Endothelial cell of umbilical vein (primary cell): ENCODE results near the gene INSC. TPM values are rescaled to one million over a fixed set of nuclear protein-coding genes. Genes with fewer than 3 reads are reported as not detected.

Experiments
- BruUV-seq: library from RNA; stranded (reverse); fragments of 400-500 nt; replicated peaks from 2 replicates; lab custom pipeline; 2021; lab: Mats Ljungman, UMichigan
- CTCF ChIA-PET: fragments of 300-600, 350-600 bp; sonication (Branson Sonifier 250); formaldehyde crosslinking; loops from one replicate; lab custom pipeline; 2021; ENCODE audit warnings: antibody characterized with exemption, inconsistent platforms; lab: Charles Lee
- POLR2A ChIA-PET: fragments of 300-600, 350-600 bp; sonication (Branson Sonifier 250); formaldehyde crosslinking; loops from one replicate; lab custom pipeline; 2021; ENCODE audit warnings: antibody characterized with exemption, inconsistent platforms; lab: Charles Lee
- DNase-seq: peaks from one replicate; pipeline ENCODE4 v3.0.0-alpha.2; 2011; ENCODE audit warnings: low read depth, low spot score
- FAIRE-seq: peaks from 2 replicates; lab custom pipeline; 2011; peaks lifted over from hg19 to GRCh38; lab: Jason Lieb, UNC
- H2AFZ ChIP-seq: 2 replicates; pipeline ENCODE4 v1.6.0; 2012; ENCODE audit warnings: low read depth, low read length, control low read depth, inconsistent platforms
- H3K27ac ChIP-seq: 2 replicates; pipeline ENCODE4 v1.5.1; 2011; ENCODE audit warnings: low read depth, mild to moderate bottlenecking, control low read depth, low read length, moderate library complexity; ENCODE audit not compliant: insufficient read depth
- H3K27me3 ChIP-seq, 2 experiments: 2 replicates each; pipeline versions ENCODE4 v1.6.0 to v1.6.1; 2011; ENCODE audit warnings: low read length in 2 of 2, mixed read lengths in 1 of 2; ENCODE audit not compliant: control insufficient read depth in 2 of 2, insufficient read depth in 2 of 2
- H3K36me3 ChIP-seq, 2 experiments: 2 replicates in 1 of 2; 3 replicates in 1 of 2; pipeline ENCODE4 v1.5.1; 2011; ENCODE audit warnings: low read length in 2 of 2, mild to moderate bottlenecking in 1 of 2, moderate library complexity in 1 of 2; ENCODE audit not compliant: control insufficient read depth in 2 of 2, insufficient read depth in 2 of 2; ENCODE audit errors: extremely low read depth in 1 of 2
- H3K4me1 ChIP-seq: 3 replicates; pipeline ENCODE4 v1.5.1; 2011; ENCODE audit warnings: mild to moderate bottlenecking, low read length; ENCODE audit not compliant: control insufficient read depth, insufficient read depth; ENCODE audit errors: extremely low read depth
- H3K4me2 ChIP-seq: 2 replicates; pipeline ENCODE4 v1.6.1; 2011; ENCODE audit warnings: low read length, control low read depth, mixed read lengths; ENCODE audit not compliant: insufficient read depth
- H3K4me3 ChIP-seq, 3 experiments: fragments of 200-600 bp in 1 of 3; sonication (generic), shearing (Covaris generic) in 1 of 3; replicated peaks in 1 of 3; 2 replicates each; pipeline ENCODE4 v1.5.1; 2011 to 2016; ENCODE audit warnings: control low read depth in 3 of 3, low read length in 3 of 3, mild to moderate bottlenecking in 2 of 3, inconsistent platforms in 1 of 3, low read depth in 1 of 3, moderate library complexity in 1 of 3; ENCODE audit not compliant: insufficient read depth in 1 of 3
- H3K79me2 ChIP-seq: 2 replicates; pipeline ENCODE4 v1.6.0; 2012; ENCODE audit warnings: low read length, inconsistent platforms; ENCODE audit not compliant: control insufficient read depth, insufficient read depth
- H3K9ac ChIP-seq: replicated peaks from 2 replicates; pipeline ENCODE3; 2011; ENCODE audit warnings: low read length, control low read depth; ENCODE audit not compliant: insufficient read depth; ENCODE audit errors: extremely low read depth
- H3K9me1 ChIP-seq: replicated peaks from 3 replicates; pipeline ENCODE4 v1.6.0; 2011; ENCODE audit warnings: mild to moderate bottlenecking, low read length; ENCODE audit not compliant: control insufficient read depth, insufficient read depth; ENCODE audit errors: extremely low read depth
- H3K9me3 ChIP-seq: replicated peaks from 2 replicates; pipeline ENCODE4 v1.5.1; 2012; ENCODE audit warnings: low read length, inconsistent platforms; ENCODE audit not compliant: control insufficient read depth, insufficient read depth
- H4K20me1 ChIP-seq: replicated peaks from 2 replicates; pipeline ENCODE3; 2011; ENCODE audit warnings: mild to moderate bottlenecking, low read length; ENCODE audit not compliant: control insufficient read depth, insufficient read depth; ENCODE audit errors: extremely low read depth
- EZH2 ChIP-seq: IDR thresholded peaks from 2 replicates; pipeline ENCODE4 v1.6.1; 2012; ENCODE audit warnings: borderline replicate concordance, low read depth, mild to moderate bottlenecking, moderate library complexity, low read length, inconsistent platforms; ENCODE audit not compliant: severe bottlenecking
- FOS ChIP-seq: IDR thresholded peaks from 2 replicates; pipeline ENCODE4 v1.6.1; 2011; ENCODE audit warnings: mild to moderate bottlenecking, low read length, moderate library complexity, borderline replicate concordance; ENCODE audit not compliant: insufficient read depth
- GATA2 ChIP-seq: IDR thresholded peaks from 2 replicates; pipeline ENCODE4 v1.7.0; 2011; ENCODE audit warnings: low read depth, mild to moderate bottlenecking, moderate library complexity, mixed read lengths, low read length; ENCODE audit not compliant: insufficient read length, insufficient read depth
- JUN ChIP-seq: IDR thresholded peaks from 2 replicates; pipeline ENCODE4 v1.6.1; 2011; ENCODE audit warnings: borderline replicate concordance, low read depth; ENCODE audit not compliant: insufficient read length, insufficient read depth
- MYC ChIP-seq: IDR thresholded peaks from one replicate; pipeline ENCODE4 v1.6.1; 2011; ENCODE audit warnings: mild to moderate bottlenecking, low read depth, low read length
- POLR2A ChIP-seq: IDR thresholded peaks from 2 replicates; pipeline ENCODE4 v1.6.1; 2012; ENCODE audit warnings: low read depth, mild to moderate bottlenecking, control low read depth, low read length
- POLR2AphosphoS5 ChIP-seq: IDR thresholded peaks from 2 replicates; pipeline ENCODE4 v1.6.1; 2012; ENCODE audit warnings: low read depth, mild to moderate bottlenecking, control low read depth, low read length, moderate library complexity; ENCODE audit not compliant: insufficient read depth
- dilution Hi-C: fragments of 300-500 bp; cut with MboI; formaldehyde crosslinking; loops from one replicate; pipeline ENCODE4 v1.15.0; 2019; ENCODE audit warnings: low sequenced_read_pairs; ENCODE audit not compliant: extremely low pct_ligation_motif_present
- intact Hi-C: fragments of 100-400 bp; cut with micrococcal nuclease; formaldehyde crosslinking; loops from one replicate; pipeline ENCODE4 v1.10.0; 2022
- polyA plus RNA-seq, 4 experiments: library from polyadenylated mRNA; depleted of rRNA in 3 of 4; stranded (reverse) in 3 of 4; unstranded in 1 of 4; fragments of >200 nt; gene quantifications; 2 replicates each; pipeline versions ENCODE4 v1.2.1 to v1.2.3, GENCODE V29; 2011 to 2012; ENCODE audit warnings: missing spikeins in 1 of 4
- total RNA-seq: library from RNA; stranded (reverse); gene quantifications from 2 replicates; pipeline ENCODE4 v1.2.3, GENCODE V29; 2021
- TF ChIP-seq, protein P1 (sequence below), 2 donors: IDR thresholded peaks; 1 replicate in 1 of 2; 2 replicates in 1 of 2; pipeline ENCODE4 v1.5.1; 2011; ENCODE audit warnings: low read length in 2 of 2, mild to moderate bottlenecking in 2 of 2, moderate library complexity in 2 of 2, control low read depth in 1 of 2, inconsistent platforms in 1 of 2, low read depth in 1 of 2; ENCODE audit not compliant: insufficient read depth in 1 of 2; ENCODE audit errors: extremely low read depth in 1 of 2
- TF ChIP-seq, protein P2 (sequence below): IDR thresholded peaks from 2 replicates; pipeline ENCODE4 v1.6.1; 2011; ENCODE audit not compliant: insufficient read depth, insufficient read length

INSC gene
- total and polyA plus RNA-seq, 2 donors (not counting 3 experiments of a cell fraction or from before 2014, with no cell fraction given): not detected

DNA sequence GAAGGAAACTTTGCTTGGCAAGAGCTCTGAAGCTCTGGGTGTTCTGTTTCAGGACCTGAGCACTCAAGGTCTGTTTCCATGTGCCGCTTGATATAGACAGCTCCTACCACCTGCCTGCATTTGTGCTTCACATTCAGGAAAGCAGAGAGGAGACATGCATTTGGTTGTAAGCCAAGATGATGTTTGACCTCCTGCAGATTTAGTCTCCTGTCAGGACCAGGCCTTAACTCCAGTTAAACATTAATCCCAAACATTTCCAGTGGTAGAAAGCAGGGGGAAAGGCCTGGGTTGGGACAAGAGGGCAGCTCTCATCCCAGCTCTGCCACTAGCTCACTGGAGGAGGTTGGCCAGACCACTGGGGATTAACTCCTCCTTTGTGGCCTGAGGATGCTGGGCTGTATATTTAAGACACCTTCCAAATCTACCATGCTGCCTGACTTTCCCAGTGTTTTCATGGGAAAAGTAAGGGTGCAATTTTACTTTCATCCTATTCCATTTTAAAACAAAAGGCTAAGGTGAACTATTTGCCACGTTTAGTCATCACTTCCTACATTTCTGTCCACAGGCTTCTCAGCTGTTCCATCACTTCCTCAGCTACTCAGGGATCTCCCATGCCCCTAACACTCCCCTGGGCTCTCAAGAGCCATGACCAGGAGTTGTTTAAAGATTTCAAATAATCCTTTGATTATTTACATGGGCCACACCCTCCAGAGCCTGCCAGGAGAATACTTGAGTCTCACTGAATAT lies 80.9 kb downstream of the INSC start:
- DNase-seq (no peak), FAIRE-seq (no peak)
- intact Hi-C loops (no loop called here), dilution Hi-C loops (no loop called here)
- BruUV-seq: no TSS peak
- no peak overlapping the region for H3K4me2 ChIP-seq
- no peaks in the 10 kb centered on the region for H3K4me1 ChIP-seq
- H3K9me1 ChIP-seq: no peaks in the 10 kb centered on the region
- no peaks in the 10 kb centered on the region for H3K9me3 ChIP-seq
- no peaks in the 10 kb centered on the region for H3K27me3 ChIP-seq
- no peak overlapping the region for H3K4me3 ChIP-seq
- H3K9ac ChIP-seq: no peak overlapping the region
- ChIA-PET CTCF (interaction anchor here (1.2 kb wide), 1 partner anchor 96 kb away, joined by 3 read pairs; no protein-coding TSS in a partner anchor), POLR2A (no interaction called here)
- H4K20me1 ChIP-seq: no peaks in the 10 kb centered on the region
- TF ChIP-seq, protein P1, sequence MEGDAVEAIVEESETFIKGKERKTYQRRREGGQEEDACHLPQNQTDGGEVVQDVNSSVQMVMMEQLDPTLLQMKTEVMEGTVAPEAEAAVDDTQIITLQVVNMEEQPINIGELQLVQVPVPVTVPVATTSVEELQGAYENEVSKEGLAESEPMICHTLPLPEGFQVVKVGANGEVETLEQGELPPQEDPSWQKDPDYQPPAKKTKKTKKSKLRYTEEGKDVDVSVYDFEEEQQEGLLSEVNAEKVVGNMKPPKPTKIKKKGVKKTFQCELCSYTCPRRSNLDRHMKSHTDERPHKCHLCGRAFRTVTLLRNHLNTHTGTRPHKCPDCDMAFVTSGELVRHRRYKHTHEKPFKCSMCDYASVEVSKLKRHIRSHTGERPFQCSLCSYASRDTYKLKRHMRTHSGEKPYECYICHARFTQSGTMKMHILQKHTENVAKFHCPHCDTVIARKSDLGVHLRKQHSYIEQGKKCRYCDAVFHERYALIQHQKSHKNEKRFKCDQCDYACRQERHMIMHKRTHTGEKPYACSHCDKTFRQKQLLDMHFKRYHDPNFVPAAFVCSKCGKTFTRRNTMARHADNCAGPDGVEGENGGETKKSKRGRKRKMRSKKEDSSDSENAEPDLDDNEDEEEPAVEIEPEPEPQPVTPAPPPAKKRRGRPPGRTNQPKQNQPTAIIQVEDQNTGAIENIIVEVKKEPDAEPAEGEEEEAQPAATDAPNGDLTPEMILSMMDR (IDR thresholded peaks at IDR 0.05; ENCODE audit: extremely low read depth in 1 of 2, insufficient read depth in 1 of 2, low read depth in 1 of 2, low read length in 2 of 2): no peak
- TF ChIP-seq, protein P2, sequence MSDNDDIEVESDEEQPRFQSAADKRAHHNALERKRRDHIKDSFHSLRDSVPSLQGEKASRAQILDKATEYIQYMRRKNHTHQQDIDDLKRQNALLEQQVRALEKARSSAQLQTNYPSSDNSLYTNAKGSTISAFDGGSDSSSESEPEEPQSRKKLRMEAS: no peak
- no peak for TF ChIP-seq FOS
- no peak for TF ChIP-seq POLR2A
- no peak for TF ChIP-seq JUN
- TF ChIP-seq GATA2: no peak
- TF ChIP-seq POLR2AphosphoS5: no peak
- TF ChIP-seq EZH2: no peak
- no peak for TF ChIP-seq MYC
- H3K79me2 ChIP-seq: no peaks in the 10 kb centered on the region
- no peak overlapping the region for H3K27ac ChIP-seq
- H2AFZ ChIP-seq: no peak overlapping the region
- H3K36me3 ChIP-seq: no peaks in the 10 kb centered on the region
